HEK293 (cell line): Measurements from ENCODE around the gene CLEC4E.
"Not testable (repeated sequence)": the region's sequence is repeated elsewhere in the genome, so short reads cannot be mapped to it uniquely, and the experiment has no call there.

Experiments
- ZBTB20 ChIP-seq: fragments of 450-650 bp; formaldehyde crosslinking; IDR thresholded peaks from 2 replicates; pipeline ENCODE4 v1.5.1; 2016; ENCODE audit warnings: missing biosample characterization, missing genetic modification characterization
- ZNF24 ChIP-seq: fragments of 450-650 bp; formaldehyde crosslinking; IDR thresholded peaks from 2 replicates; pipeline ENCODE4 v1.5.1; 2016; ENCODE audit warnings: missing biosample characterization, missing genetic modification characterization
- ZNF792 ChIP-seq: fragments of 450-650 bp; formaldehyde crosslinking; IDR thresholded peaks from 2 replicates; pipeline ENCODE4 v1.5.1; 2016; ENCODE audit warnings: missing biosample characterization, missing genetic modification characterization
- TF ChIP-seq, protein P1 (sequence below): fragments of 450-650 bp; formaldehyde crosslinking; IDR thresholded peaks from 2 replicates; pipeline ENCODE4 v1.5.1; 2016; ENCODE audit warnings: missing biosample characterization, missing genetic modification characterization
- TF ChIP-seq, protein P2 (sequence below): fragments of 450-650 bp; formaldehyde crosslinking; IDR thresholded peaks from 2 replicates; pipeline ENCODE4 v1.5.1; 2016; ENCODE audit warnings: missing biosample characterization, missing genetic modification characterization
- TF ChIP-seq, protein P3 (sequence below): fragments of 450-650 bp; formaldehyde crosslinking; IDR thresholded peaks from 2 replicates; pipeline ENCODE4 v1.5.1; 2016; ENCODE audit warnings: missing biosample characterization, missing genetic modification characterization
- TF ChIP-seq, protein P4 (sequence below): fragments of 450-650 bp; formaldehyde crosslinking; IDR thresholded peaks from 2 replicates; pipeline ENCODE4 v1.5.1; 2017; ENCODE audit warnings: missing biosample characterization, missing genetic modification characterization

DNA sequence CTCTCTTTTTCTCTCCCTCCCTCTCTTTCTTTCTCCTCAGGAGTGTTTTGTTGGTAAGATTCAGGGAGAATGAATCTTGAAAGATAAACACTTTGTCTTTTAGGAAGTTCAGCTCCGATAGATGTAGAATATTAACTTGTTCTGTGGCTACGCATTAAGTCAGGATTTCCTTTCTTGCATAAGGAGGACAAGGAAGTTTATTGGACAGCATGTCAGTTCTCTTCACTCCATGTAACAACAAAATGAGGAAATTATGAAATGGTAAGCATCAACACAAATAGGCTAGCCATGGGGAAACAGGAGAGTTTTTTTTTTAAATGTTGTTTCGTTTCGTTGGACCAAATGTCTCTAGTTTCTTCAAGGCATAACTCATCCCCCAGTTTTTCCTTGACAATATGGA is at the start of gene CLEC4E:
- TF ChIP-seq, protein P1, sequence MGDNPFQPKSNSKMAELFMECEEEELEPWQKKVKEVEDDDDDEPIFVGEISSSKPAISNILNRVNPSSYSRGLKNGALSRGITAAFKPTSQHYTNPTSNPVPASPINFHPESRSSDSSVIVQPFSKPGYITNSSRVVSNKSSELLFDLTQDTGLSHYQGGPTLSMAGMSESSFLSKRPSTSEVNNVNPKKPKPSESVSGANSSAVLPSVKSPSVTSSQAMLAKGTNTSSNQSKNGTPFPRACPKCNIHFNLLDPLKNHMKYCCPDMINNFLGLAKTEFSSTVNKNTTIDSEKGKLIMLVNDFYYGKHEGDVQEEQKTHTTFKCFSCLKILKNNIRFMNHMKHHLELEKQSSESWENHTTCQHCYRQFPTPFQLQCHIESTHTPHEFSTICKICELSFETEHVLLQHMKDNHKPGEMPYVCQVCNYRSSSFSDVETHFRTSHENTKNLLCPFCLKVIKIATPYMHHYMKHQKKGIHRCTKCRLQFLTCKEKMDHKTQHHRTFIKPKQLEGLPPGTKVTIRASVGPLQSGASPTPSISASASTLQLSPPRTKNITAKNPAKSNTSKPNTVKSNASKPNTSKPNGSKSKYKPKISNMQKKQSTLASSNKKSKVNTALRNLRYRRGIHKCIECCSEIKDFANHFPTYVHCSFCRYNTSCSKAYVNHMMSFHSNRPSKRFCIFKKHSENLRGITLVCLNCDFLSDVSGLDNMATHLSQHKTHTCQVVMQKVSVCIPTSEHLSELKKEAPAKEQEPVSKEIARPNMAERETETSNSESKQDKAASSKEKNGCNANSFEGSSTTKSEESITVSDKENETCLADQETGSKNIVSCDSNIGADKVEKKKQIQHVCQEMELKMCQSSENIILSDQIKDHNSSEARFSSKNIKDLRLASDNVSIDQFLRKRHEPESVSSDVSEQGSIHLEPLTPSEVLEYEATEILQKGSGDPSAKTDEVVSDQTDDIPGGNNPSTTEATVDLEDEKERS: not testable (repeated sequence)
- not testable (repeated sequence) for TF ChIP-seq ZBTB20, ZNF792, ZNF24 (tag by site-specific recombination)
- TF ChIP-seq, protein P2, sequence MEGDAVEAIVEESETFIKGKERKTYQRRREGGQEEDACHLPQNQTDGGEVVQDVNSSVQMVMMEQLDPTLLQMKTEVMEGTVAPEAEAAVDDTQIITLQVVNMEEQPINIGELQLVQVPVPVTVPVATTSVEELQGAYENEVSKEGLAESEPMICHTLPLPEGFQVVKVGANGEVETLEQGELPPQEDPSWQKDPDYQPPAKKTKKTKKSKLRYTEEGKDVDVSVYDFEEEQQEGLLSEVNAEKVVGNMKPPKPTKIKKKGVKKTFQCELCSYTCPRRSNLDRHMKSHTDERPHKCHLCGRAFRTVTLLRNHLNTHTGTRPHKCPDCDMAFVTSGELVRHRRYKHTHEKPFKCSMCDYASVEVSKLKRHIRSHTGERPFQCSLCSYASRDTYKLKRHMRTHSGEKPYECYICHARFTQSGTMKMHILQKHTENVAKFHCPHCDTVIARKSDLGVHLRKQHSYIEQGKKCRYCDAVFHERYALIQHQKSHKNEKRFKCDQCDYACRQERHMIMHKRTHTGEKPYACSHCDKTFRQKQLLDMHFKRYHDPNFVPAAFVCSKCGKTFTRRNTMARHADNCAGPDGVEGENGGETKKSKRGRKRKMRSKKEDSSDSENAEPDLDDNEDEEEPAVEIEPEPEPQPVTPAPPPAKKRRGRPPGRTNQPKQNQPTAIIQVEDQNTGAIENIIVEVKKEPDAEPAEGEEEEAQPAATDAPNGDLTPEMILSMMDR: not testable (repeated sequence)
- TF ChIP-seq, protein P3, sequence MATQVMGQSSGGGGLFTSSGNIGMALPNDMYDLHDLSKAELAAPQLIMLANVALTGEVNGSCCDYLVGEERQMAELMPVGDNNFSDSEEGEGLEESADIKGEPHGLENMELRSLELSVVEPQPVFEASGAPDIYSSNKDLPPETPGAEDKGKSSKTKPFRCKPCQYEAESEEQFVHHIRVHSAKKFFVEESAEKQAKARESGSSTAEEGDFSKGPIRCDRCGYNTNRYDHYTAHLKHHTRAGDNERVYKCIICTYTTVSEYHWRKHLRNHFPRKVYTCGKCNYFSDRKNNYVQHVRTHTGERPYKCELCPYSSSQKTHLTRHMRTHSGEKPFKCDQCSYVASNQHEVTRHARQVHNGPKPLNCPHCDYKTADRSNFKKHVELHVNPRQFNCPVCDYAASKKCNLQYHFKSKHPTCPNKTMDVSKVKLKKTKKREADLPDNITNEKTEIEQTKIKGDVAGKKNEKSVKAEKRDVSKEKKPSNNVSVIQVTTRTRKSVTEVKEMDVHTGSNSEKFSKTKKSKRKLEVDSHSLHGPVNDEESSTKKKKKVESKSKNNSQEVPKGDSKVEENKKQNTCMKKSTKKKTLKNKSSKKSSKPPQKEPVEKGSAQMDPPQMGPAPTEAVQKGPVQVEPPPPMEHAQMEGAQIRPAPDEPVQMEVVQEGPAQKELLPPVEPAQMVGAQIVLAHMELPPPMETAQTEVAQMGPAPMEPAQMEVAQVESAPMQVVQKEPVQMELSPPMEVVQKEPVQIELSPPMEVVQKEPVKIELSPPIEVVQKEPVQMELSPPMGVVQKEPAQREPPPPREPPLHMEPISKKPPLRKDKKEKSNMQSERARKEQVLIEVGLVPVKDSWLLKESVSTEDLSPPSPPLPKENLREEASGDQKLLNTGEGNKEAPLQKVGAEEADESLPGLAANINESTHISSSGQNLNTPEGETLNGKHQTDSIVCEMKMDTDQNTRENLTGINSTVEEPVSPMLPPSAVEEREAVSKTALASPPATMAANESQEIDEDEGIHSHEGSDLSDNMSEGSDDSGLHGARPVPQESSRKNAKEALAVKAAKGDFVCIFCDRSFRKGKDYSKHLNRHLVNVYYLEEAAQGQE: not testable (repeated sequence)
- TF ChIP-seq, protein P4, sequence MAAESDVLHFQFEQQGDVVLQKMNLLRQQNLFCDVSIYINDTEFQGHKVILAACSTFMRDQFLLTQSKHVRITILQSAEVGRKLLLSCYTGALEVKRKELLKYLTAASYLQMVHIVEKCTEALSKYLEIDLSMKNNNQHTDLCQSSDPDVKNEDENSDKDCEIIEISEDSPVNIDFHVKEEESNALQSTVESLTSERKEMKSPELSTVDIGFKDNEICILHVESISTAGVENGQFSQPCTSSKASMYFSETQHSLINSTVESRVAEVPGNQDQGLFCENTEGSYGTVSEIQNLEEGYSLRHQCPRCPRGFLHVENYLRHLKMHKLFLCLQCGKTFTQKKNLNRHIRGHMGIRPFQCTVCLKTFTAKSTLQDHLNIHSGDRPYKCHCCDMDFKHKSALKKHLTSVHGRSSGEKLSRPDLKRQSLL: not testable (repeated sequence)
